NOMO-1 treated with DMSO at 0.1 percent for 48 hours (cell line): Measurements from ENCODE around the gene RAB9B.

Source experiments
- DNase-seq: peaks from one replicate; lab custom pipeline; 2025; ENCODE audit not compliant: unreplicated experiment; lab: John Stamatoyannopoulos, UW

The RAB9B gene

GRCh38 chrX:103773445-103773844 is 58.6 kb downstream of the RAB9B start:
- DNase-seq, result no peak
